ENCODE results near the gene SUFU.
A peak's percentile ranks its signal among the peaks of the same experiment; 100 is the strongest.

SUFU gene

DNA sequence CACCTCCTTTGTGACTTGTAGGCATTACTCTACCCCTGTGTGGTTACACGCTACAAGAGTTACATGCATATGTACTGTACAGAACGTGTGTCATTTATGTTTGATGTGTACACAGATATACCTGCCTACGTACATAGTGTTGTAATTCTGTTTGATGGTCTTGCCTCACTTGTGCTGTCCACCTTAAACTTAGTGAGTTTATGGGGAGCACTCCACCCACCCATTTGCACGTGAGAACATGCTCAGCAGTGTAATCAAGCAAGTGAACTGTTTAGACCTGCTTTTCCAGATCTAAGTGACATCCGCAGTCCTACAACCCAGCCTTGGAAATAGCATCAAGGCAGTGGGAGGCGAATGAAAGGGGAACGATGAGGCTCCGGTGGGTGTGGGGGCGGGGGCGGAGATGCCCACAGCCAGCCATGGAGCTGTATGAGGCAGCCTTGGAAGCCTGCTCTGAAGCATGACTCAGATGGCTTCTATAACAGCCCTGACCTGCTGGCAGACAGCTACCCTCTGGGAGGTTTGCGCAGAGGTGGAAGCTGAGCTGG lies 52.1 kb downstream of the SUFU start:
- DNase-seq (ENCODE audit: low spot score) = no peak
- TF ChIP-seq, protein P1, sequence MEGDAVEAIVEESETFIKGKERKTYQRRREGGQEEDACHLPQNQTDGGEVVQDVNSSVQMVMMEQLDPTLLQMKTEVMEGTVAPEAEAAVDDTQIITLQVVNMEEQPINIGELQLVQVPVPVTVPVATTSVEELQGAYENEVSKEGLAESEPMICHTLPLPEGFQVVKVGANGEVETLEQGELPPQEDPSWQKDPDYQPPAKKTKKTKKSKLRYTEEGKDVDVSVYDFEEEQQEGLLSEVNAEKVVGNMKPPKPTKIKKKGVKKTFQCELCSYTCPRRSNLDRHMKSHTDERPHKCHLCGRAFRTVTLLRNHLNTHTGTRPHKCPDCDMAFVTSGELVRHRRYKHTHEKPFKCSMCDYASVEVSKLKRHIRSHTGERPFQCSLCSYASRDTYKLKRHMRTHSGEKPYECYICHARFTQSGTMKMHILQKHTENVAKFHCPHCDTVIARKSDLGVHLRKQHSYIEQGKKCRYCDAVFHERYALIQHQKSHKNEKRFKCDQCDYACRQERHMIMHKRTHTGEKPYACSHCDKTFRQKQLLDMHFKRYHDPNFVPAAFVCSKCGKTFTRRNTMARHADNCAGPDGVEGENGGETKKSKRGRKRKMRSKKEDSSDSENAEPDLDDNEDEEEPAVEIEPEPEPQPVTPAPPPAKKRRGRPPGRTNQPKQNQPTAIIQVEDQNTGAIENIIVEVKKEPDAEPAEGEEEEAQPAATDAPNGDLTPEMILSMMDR (IDR thresholded peaks at IDR 0.05; ENCODE audit: extremely low read depth, missing control alignments) = no peak

DNA sequence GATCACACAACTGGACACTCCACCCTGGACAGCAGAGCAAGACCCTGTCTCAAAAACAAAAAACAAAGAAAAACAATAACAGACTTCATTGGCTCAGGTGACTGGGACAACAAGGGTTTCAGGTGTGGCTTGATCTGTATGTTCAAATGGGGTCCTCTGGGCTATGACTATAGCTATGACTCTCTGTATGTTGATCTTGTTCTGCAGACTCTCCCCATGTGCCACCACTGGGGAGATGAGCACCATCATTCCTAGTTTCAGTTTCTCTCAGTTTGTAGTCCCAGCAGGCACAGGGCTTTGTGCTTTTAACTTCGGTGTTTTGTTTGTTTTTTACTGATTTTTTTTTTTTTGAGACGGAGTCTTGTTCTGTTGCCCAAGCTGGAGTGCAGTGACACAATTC lies 53.8 kb downstream of the SUFU start:
- TF ChIP-seq, protein P1 (IDR thresholded peaks at IDR 0.05; ENCODE audit: extremely low read depth, missing control alignments) = no peak

DNA sequence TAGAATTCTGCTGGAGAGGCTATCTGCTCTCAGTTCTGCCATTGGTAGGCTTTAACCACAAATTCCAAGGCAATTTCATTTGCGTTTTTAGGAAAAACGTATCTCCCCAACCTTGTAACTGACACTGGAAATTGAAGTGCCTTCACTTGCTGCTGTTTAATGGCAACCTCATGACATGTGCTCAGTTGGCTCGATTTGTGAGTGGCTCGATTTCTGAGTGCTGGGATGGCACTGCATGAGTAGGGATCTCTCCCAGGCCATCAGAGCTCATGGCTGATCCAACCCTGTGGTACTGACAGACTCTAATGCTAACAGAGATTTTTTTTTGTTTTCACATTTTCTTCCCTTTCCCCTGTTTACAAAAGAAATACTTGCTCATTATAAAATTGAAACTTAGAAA lies 56.0 kb downstream of the SUFU start:
- DNase-seq (ENCODE audit: low spot score) = no peak
- TF ChIP-seq, protein P1 (IDR thresholded peaks at IDR 0.05; ENCODE audit: extremely low read depth, missing control alignments) = no peak

More for the DNA sequence above, 53.8 kb downstream of the SUFU start:
- DNase-seq (ENCODE audit: low spot score) = no peak

DNA sequence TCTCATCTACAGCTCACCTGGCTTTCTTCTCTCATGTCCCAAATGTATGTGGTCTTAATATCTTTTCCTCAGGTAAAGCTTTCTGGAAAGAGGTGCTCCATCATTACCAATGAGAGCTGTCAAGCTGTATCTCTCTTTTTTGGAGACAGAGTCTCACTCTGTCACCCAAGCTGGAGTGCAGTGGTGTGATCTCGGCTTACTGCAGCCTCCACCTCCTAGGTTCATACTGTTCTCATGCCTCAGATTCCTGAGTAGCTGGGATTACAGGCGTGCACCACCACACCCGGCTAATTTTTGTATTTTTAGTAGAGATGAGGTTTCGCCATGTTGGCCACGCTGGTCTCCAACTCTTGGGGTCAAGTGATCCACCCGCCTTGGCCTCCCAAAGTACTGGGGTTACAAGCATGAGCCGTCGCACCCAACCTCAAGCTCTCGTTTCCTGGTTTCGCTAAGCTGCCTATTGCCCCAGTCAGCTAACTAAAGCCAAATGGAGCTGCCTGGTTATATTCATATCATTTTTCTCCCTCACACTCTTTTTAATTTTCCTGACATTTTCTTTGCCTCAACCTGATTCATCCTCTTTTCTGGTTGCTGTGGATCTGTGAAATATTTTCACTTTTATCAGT lies 60.5 kb downstream of the SUFU start:
- peak; percentile 47 for DNase-seq (ENCODE audit: low spot score)
- TF ChIP-seq, protein P1 (IDR thresholded peaks at IDR 0.05; ENCODE audit: extremely low read depth, missing control alignments) = no peak

DNA sequence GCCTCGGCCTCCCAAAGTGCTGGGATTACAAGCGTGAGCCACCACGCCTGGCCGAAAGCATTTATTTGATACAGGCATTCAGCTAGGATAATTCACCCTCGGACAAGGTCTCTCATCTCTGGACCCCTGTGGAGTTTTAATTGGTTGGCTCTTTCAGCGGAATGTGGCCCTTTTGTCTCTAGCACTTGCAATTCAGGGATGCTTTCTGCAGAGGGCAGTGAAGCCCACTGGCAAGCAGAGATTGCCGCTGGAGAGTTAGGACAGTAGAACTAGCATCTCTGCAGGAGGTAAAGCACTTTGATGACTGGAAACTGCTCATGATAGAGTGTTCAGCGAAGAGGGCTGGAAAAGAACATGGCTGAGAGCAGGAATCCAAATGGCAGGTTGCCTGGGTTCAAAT lies 62.0 kb downstream of the SUFU start:
- DNase-seq (ENCODE audit: low spot score) = no peak
- TF ChIP-seq, protein P1 (IDR thresholded peaks at IDR 0.05; ENCODE audit: extremely low read depth, missing control alignments) = no peak

DNA sequence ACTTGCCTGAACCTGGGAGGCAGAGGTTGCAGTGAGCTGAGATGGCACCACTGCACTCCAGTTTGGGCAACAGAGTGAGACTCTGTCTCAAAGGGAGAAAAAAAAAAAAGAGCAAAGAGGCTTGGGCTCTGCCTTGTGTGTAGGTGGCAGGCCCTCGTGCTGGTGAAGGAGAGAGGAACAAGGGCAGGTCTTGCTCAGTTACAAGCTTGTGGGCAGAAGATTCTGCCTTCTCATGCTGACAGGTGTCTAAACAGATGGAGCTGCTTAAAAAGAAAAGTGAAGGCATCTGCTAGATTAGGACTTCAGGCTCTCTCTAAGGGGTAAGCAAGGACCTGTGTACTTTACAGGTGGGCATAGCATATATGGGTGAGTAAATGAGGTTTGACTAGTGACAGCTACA lies 75.0 kb downstream of the SUFU start:
- DNase-seq (ENCODE audit: low spot score) = no peak

DNA sequence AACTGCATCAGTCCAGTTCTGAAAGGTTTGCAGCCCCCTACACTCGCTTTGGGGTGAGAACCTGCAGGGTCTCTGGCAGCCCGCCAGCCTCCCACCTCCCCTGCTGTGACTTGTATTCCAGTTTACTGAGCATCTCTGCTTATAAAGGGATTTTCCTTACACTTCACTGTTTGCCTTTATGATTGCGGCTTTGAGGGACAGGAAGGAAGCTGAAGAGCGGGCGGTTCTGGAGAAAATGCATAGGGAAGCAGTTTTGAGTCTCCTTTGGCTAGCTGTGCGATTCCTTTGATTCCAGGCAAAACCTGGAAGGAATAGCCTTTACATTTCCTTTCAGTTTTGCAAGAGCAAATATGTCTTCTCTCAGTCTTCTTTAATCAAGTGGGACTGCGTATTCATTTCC lies 75.6 kb downstream of the SUFU start:
- no peak for DNase-seq (ENCODE audit: low spot score)
- TF ChIP-seq, protein P1 (IDR thresholded peaks at IDR 0.05; ENCODE audit: extremely low read depth, missing control alignments) = no peak

More for the DNA sequence above, 75.0 kb downstream of the SUFU start:
- TF ChIP-seq, protein P1 (IDR thresholded peaks at IDR 0.05; ENCODE audit: extremely low read depth, missing control alignments) = no peak
